ENCODE results near the gene FASN. TPM values are rescaled to one million over a fixed set of nuclear protein-coding genes. Genes with fewer than 3 reads are reported as not detected.

FASN gene
- total RNA-seq, 1 experiment from 2014 or later = 433 TPM

- Histone ChIP-seq H3K4me2 (ENCODE audit: insufficient read depth, insufficient read length, low read length) (no peak overlapping the region), H2BK20ac (ENCODE audit: low read depth, low read length, poor library complexity, severe bottlenecking) (no peak overlapping the region), H4K8ac (replicated peaks; ENCODE audit: insufficient read length, low read depth, low read length) (no peak overlapping the region), H3T11ph (ENCODE audit: low read length) (no peak overlapping the region), H2BK15ac (ENCODE audit: low read depth, low read length) (no peak overlapping the region), H3K27me3 (ENCODE audit: insufficient read depth, low read length) (no peaks in the 10 kb centered on the region), H2AK5ac (ENCODE audit: insufficient read length, low read length) (no peak overlapping the region), H3K4ac (ENCODE audit: low read depth, low read length) (no peak overlapping the region), H3K4me1 (ENCODE audit: insufficient read depth, low read length) (no peaks in the 10 kb centered on the region), H3K79me2 (ENCODE audit: insufficient read depth, low read length) (no peaks in the 10 kb centered on the region), H3K27ac (ENCODE audit: insufficient read length, low read depth, low read length) (no peak overlapping the region), H3K18ac (ENCODE audit: insufficient read length, low read depth, low read length) (no peak overlapping the region), H2BK120ac (ENCODE audit: low read depth, low read length, poor library complexity, severe bottlenecking) (no peak overlapping the region), H3K79me1 (ENCODE audit: insufficient read depth, low read depth, low read length, poor library complexity, severe bottlenecking) (no peaks in the 10 kb centered on the region), H2BK5ac (ENCODE audit: insufficient read length, low read length) (no peak overlapping the region), H3K9me3 (ENCODE audit: control insufficient read depth, low read depth, low read length) (no peaks in the 10 kb centered on the region), H3K56ac (ENCODE audit: insufficient read length, low read depth, low read length) (no peak overlapping the region), H4K5ac (ENCODE audit: insufficient read length, low read depth, low read length) (no peak overlapping the region), H3K23ac (ENCODE audit: insufficient read length, low read depth, low read length) (no peak overlapping the region), H2AFZ (ENCODE audit: low read length) (no peak overlapping the region), H4K91ac (ENCODE audit: insufficient read length, low read depth, low read length) (no peak overlapping the region), H3K9ac (ENCODE audit: extremely low read depth, insufficient read length, low read length) (no peak overlapping the region), H3K14ac (ENCODE audit: insufficient read depth, low read length) (no peak overlapping the region), H4K20me1 (ENCODE audit: control insufficient read depth, insufficient read depth, insufficient read length) (peaks cover 3% of the 10 kb centered on the region), H3K23me2 (ENCODE audit: insufficient read length, low read depth, low read length, poor library complexity, severe bottlenecking) (peaks cover 6% of the 10 kb centered on the region), H2BK12ac (ENCODE audit: insufficient read length, low read depth, low read length) (no peak overlapping the region)
- Mint-ChIP-seq H3K27ac (no peak overlapping the region), H3K4me1 (no peaks in the 10 kb centered on the region), H3K9me3 (no peaks in the 10 kb centered on the region), H3K36me3 (ENCODE audit: insufficient read depth in 1 of 3, low read depth in 3 of 3) (peaks cover 4 to 38% (median 38%) of the 10 kb centered on the region in 3 experiments), H3K4me3 (no peak overlapping the region), H3K27me3 (ENCODE audit: low read depth) (no peaks in the 10 kb centered on the region)
- no peak for DNase-seq
- WGBS (ENCODE audit: extremely low coverage, insufficient read length, low lambda C conversion rate) = no CpG with 5 or more reads among the region's 16 CpGs
- TF ChIP-seq, protein P1, sequence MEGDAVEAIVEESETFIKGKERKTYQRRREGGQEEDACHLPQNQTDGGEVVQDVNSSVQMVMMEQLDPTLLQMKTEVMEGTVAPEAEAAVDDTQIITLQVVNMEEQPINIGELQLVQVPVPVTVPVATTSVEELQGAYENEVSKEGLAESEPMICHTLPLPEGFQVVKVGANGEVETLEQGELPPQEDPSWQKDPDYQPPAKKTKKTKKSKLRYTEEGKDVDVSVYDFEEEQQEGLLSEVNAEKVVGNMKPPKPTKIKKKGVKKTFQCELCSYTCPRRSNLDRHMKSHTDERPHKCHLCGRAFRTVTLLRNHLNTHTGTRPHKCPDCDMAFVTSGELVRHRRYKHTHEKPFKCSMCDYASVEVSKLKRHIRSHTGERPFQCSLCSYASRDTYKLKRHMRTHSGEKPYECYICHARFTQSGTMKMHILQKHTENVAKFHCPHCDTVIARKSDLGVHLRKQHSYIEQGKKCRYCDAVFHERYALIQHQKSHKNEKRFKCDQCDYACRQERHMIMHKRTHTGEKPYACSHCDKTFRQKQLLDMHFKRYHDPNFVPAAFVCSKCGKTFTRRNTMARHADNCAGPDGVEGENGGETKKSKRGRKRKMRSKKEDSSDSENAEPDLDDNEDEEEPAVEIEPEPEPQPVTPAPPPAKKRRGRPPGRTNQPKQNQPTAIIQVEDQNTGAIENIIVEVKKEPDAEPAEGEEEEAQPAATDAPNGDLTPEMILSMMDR (conservative IDR thresholded peaks at IDR 0.05) = no peak
These were observed 38.0 kb downstream of the FASN start for GRCh38 chr17:82060001-82060380.

All from H9 (cell line).